KOPT-K1 (cell line): ENCODE data around the gene RPL27A.

Experiments
- H3K27ac ChIP-seq: fragments of 200-600 bp; sonication (generic); 2 replicates; pipeline ENCODE4 v1.5.1; 2016; ENCODE audit warnings: antibody characterized with exemption, mild to moderate bottlenecking, low read depth, low read length; ENCODE audit not compliant: poor library complexity, severe bottlenecking
- H3K36me3 ChIP-seq: fragments of 200-600 bp; sonication (generic); 2 replicates; pipeline ENCODE4 v1.5.1; 2017; ENCODE audit warnings: antibody characterized with exemption, mild to moderate bottlenecking, low read length, moderate library complexity; ENCODE audit not compliant: insufficient read depth
- H3K9me3 ChIP-seq: fragments of 200-600 bp; sonication (generic); 2 replicates; pipeline ENCODE4 v1.5.1; 2017; ENCODE audit warnings: antibody characterized with exemption, low read length, mild to moderate bottlenecking; ENCODE audit not compliant: insufficient read depth, poor library complexity, severe bottlenecking

RPL27A gene

GRCh38 chr11:8717876-8718753 lies 35.5 kb downstream of the RPL27A start:
- Histone ChIP-seq H3K9me3 (no peaks in the 10 kb centered on the region), H3K27ac (no peak overlapping the region), H3K36me3 (no peaks in the 10 kb centered on the region)

DNA sequence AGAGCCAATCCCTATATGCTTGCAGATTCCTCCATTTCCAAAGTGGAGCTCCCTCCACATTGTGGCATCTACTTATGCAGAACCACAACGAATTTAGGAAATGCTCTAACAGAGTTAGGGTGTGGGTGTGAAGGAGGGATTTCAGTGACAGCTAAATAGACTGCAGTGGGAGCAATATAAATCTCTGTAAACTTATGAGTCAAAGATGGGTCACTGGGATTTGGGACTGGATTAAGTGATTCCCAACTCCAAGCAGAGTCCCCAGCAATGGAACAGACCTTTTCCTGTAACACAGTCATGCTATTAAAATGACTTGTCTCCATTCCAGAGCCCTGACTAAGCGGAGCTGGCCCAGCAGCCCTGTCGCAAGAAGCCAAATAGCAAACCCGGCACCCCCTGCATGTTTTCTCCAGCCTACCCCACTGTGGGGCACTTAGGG lies 36.6 kb downstream of the RPL27A start:
- Histone ChIP-seq H3K27ac (no peak overlapping the region), H3K9me3 (no peaks in the 10 kb centered on the region), H3K36me3 (no peaks in the 10 kb centered on the region)

DNA sequence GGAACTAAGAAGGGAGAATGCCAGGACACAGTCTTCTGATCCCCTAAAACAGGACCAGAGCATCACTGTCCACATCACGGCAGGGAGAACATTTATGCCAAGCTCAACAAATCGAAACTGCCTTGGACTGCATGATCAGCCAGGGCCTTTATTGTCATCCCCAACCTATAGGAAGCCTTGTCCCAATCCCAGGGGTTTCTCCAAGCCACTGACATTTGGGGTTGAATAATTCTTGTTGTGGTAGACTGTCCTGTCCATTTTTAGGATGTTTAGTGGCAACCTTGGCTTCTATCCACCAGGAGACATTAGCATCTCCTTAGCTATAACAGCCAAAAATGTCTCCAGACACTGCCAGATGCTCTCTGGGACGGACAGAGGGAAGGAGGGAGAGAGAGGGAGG lies 37.1 kb downstream of the RPL27A start:
- Histone ChIP-seq H3K9me3 (no peaks in the 10 kb centered on the region), H3K27ac (no peak overlapping the region), H3K36me3 (no peaks in the 10 kb centered on the region)

- no peaks in the 10 kb centered on the region for H3K36me3 ChIP-seq
- no peak overlapping the region for H3K27ac ChIP-seq
- H3K9me3 ChIP-seq = no peaks in the 10 kb centered on the region
These were observed 37.8 kb downstream of the RPL27A start for GRCh38 chr11:8720352-8720751.

DNA sequence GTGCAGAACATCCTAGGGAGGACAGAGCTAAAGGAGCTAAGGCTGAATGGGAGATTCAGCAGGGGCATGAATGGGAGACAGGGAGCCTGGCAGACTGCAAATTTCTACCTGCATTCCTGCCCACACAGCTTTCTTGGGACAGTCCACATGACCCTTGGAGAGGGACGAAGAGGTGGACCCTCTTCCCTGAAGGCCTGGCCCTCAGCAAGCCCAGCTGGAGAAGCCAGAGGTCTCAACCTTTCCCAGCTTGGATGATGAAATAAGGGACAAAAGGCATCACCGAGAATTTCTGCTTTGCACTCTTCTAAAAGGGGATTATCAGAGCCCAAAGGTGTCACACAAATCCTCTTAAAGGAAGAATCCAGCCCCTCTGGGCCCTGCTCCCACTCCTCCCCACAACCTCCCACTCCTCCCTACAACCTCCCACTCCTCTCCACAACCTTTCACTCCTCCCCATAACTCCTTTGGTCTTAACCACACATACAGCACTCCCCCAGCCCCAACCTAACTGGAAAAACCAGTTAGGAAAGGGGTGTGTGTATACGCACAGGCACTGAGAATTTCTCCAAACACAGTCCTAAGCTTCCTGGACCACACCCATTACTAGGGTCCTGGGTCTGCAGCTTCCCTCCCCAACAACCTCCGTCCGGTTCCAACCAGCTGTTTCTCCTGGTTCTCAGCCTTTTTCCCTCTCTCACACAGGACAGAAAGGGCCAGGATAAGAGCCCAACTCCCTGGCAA lies 38.4 kb downstream of the RPL27A start:
- Histone ChIP-seq H3K9me3 (no peaks in the 10 kb centered on the region), H3K27ac (no peak overlapping the region), H3K36me3 (no peaks in the 10 kb centered on the region)

DNA sequence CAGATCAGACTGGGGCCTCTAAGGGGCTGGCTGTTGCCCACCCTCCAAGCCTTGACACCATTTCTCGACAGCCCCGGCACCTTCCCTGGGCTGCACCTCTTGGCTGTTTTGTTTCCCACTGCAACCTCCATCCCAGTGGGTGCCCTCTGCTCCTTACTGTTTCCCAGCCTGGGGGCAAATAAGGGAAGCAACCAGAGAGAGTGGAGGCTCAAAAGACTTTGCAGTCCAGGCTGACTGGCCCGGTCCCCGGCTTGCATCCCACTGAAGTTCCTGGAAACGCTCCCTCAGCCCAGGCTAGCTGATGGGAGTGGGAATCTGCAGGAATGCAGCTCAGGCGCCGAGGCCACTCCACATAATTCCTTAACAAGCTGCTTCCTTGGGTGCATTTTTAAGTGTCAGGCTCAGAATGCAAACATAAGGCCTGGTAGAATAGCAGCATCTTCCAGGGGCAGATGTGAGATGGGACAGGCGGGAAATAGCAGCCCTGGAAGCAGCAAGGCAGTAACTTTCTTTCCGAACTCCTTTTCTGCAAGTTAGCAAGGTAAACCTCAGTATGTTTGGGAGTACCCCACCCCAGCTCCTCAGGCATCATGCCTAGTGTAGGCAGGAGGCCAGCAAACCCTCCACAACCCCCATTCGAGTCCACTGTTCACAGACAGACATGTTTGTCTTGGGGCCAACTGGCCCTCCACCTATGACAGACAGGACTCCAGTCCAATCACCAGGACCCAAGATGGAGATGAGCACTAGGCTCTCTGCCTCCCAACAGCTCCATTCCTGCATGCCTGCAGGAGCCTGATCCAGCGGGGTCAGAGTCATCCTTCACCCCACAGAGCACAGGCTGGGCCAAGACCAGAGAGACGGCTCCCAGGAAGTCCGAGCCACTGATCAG lies 39.3 kb downstream of the RPL27A start:
- Histone ChIP-seq H3K27ac (no peak overlapping the region), H3K36me3 (no peaks in the 10 kb centered on the region)

DNA sequence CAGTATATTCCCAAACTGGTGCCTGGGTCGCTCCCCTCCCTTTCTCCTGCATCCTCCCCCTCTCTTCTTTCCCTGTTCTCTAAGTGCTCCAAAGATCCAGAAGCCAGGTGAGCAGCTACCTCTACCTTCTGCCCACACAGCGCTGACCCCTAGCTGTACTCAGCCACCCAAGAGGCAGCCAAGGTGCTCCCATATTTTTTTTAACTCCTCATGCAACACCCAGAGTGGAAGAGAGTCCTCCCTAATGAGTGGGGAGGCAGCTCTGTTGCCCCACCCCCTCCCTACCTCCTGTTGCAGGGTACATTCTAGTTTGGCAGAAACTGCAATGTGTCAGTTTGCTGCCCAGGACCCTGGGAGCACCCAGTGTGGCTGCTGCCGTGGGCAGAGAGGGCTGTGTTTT lies 40.2 kb downstream of the RPL27A start:
- no peaks in the 10 kb centered on the region for H3K36me3 ChIP-seq
- no peaks in the 10 kb centered on the region for H3K9me3 ChIP-seq
- no peak overlapping the region for H3K27ac ChIP-seq

More for the DNA sequence above, 39.3 kb downstream of the RPL27A start:
- H3K9me3 ChIP-seq = no peaks in the 10 kb centered on the region

GRCh38 chr11:8723711-8724110 lies 41.1 kb downstream of the RPL27A start:
- no peak overlapping the region for H3K27ac ChIP-seq
- H3K36me3 ChIP-seq = no peaks in the 10 kb centered on the region
- no peaks in the 10 kb centered on the region for H3K9me3 ChIP-seq

- H3K27ac ChIP-seq = no peak overlapping the region
- H3K36me3 ChIP-seq = no peaks in the 10 kb centered on the region
- H3K9me3 ChIP-seq = no peaks in the 10 kb centered on the region
These were observed 42.1 kb downstream of the RPL27A start for GRCh38 chr11:8724682-8725081.

- Histone ChIP-seq H3K9me3 (no peaks in the 10 kb centered on the region), H3K36me3 (no peaks in the 10 kb centered on the region), H3K27ac (no peak overlapping the region)
These were observed 43.8 kb downstream of the RPL27A start for GRCh38 chr11:8726395-8726794.

GRCh38 chr11:8728563-8728962 lies 46.0 kb downstream of the RPL27A start:
- Histone ChIP-seq H3K9me3 (no peaks in the 10 kb centered on the region), H3K27ac (no peak overlapping the region)

GRCh38 chr11:8729067-8729466 lies 46.5 kb downstream of the RPL27A start:
- H3K36me3 ChIP-seq = no peaks in the 10 kb centered on the region
- no peak overlapping the region for H3K27ac ChIP-seq
- no peaks in the 10 kb centered on the region for H3K9me3 ChIP-seq

More at GRCh38 chr11:8728563-8728962, 46.0 kb downstream of the RPL27A start:
- H3K36me3 ChIP-seq = no peaks in the 10 kb centered on the region

DNA sequence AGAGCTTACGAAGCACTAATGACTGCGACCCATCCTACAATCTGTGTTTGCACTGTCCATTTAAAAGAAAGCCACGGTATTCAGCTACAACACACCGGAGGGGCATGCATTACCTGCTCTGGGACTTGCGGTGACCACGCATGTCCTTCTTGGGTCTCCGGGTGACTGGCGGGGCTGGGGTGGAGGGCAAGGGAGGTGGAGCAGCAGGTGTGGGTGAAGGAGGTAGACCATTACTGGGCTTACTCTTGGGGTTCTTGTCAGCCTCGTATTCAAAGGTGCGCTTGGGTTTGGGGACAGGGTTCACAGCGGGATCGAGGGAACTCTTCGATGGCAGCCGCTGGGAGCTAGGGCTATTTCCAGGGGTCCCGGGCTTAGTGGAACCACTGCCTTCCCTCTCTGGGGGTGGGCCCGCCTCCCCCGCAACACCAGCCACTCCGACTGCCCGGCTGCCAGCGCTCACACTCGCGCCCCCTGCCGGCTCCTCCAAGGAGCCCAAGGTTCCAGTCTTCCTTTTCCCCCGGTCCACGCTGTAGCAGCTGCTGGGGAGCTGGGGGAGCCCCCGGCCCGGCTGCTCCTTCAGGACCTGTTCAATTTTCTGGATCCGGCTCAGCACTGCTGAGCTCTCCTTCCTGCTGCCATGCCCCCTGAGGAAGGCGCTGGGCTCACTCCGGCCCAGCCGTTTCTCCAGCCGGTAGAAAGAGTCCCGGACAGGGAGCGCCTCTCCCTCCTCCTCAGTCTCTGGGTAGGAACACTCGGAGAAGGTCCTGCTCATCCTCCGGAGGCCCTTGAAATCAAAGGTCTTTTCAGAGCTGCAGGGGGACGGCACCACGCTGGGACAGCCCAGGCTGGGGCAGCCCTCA lies 47.5 kb downstream of the RPL27A start:
- Histone ChIP-seq H3K27ac (no peak overlapping the region), H3K36me3 (no peaks in the 10 kb centered on the region), H3K9me3 (no peaks in the 10 kb centered on the region)

- H3K9me3 ChIP-seq = no peaks in the 10 kb centered on the region
- no peak overlapping the region for H3K27ac ChIP-seq
- H3K36me3 ChIP-seq = no peaks in the 10 kb centered on the region
These were observed 48.1 kb downstream of the RPL27A start for GRCh38 chr11:8730697-8731020.
